Ovary (tissue), 9 donors: ENCODE results near the gene SPAG16. TPM values are rescaled to one million over a fixed set of nuclear protein-coding genes. Genes with fewer than 3 reads are reported as not detected.

Source experiments
- DNase-seq, 5 donors: peaks; one replicate each; pipeline ENCODE4 v3.0.0-alpha.2; 2019 to 2020
- H3K27ac ChIP-seq, 2 donors: fragments of 200-600 bp; one replicate each; pipeline versions ENCODE4 v1.5.1 to v1.8.0; 2019 to 2022
- H3K27me3 ChIP-seq: fragments of 200-600 bp; one replicate; pipeline ENCODE4 v1.8.0; 2022
- H3K36me3 ChIP-seq: fragments of 200-600 bp; sonication (generic); one replicate; pipeline ENCODE4 v1.5.1; 2019
- H3K4me1 ChIP-seq: one replicate; pipeline ENCODE4 v1.8.1; 2013; ENCODE audit warnings: mild to moderate bottlenecking, moderate library complexity; ENCODE audit not compliant: insufficient read depth
- H3K4me3 ChIP-seq: fragments of 200-600 bp; sonication (generic); one replicate; pipeline ENCODE4 v1.5.1; 2017
- H3K9me3 ChIP-seq, 2 donors: fragments of 200-600 bp in 1 of 2; sonication (generic) in 1 of 2; one replicate each; pipeline versions ENCODE4 v1.5.1 to v1.8.1; 2013 to 2019; ENCODE audit warnings: mild to moderate bottlenecking in 1 of 2, moderate library complexity in 1 of 2
- CTCF ChIP-seq, 3 donors: fragments of 450-650 bp in 2 of 3; fragments of 200-600 bp in 1 of 3; IDR thresholded peaks; one replicate each; pipeline versions ENCODE4 v1.5.1 to v1.8.0; 2016 to 2022; ENCODE audit warnings: antibody characterized with exemption in 3 of 3, mild to moderate bottlenecking in 1 of 3
- EP300 ChIP-seq: sonication (generic); formaldehyde crosslinking; IDR thresholded peaks from one replicate; pipeline ENCODE4 v1.6.1; 2017; ENCODE audit warnings: antibody characterized with exemption
- POLR2A ChIP-seq: fragments of 450-650 bp; IDR thresholded peaks from one replicate; pipeline ENCODE4 v1.6.1; 2017; ENCODE audit warnings: antibody characterized with exemption, mild to moderate bottlenecking, moderate library complexity
- WGBS, 3 donors: extraction: QIAGEN DNeasy Blood & Tissue Kit in 1 of 3; methylation state at CpG; one replicate each; pipeline versions ENCODE4 v1.1.5 to v1.1.7; 2013 to 2017; 5-methylcytosine and 5-hydroxymethylcytosine counted together
- intact Hi-C, 4 donors: fragments of 100-400 bp; cut with DNase I; formaldehyde crosslinking; loops; one replicate each; pipeline versions ENCODE4 v1.11.0 to v1.15.1; 2022 to 2023
- polyA plus RNA-seq, 2 donors: library from polyadenylated mRNA; stranded (reverse); fragments of 200-250 nt in 1 of 2; fragments of 350-450 nt in 1 of 2; fragmentation: Illumina TruSeq in 1 of 2; extraction: RNeasy Lipid Tissue Mini Kit (QIAGEN cat#74804) in 1 of 2; gene quantifications; one replicate each; pipeline ENCODE4 v1.2.3, GENCODE V29; 2013 to 2014
- total RNA-seq, 7 donors: library from RNA; depleted of rRNA in 2 of 7; stranded (reverse); fragments of >200 nt in 2 of 7; fragmentation: NEBNext Ultra II Directional in 3 of 7; extraction: Animal tissue kit (Norgen Biotek cat#: 25700) in 3 of 7; gene quantifications; one replicate each; pipeline versions ENCODE4 v1.1.0 to v1.2.4, GENCODE V29; 2016 to 2023
- donor health status: DM: no; HTN: no; CAD: no; lungs with moderate emphysema.
- donor health status: DM: no; HTN: no; CAD: no.
- donor health status: Bipolar disorder and iron deficiency.
- donor health status: DM: yes; HTN: yes; CAD: no.
- donor health status: DM: no; HTN: no; CAD: no.
- donor health status: DM: yes; HTN: yes; CAD: no.

The SPAG16 gene
- total and polyA plus RNA-seq, 9 donors, result 25.2 to 58.7 (median 28.9) TPM

GRCh38 chr2:213766465-213766901 lies 482.2 kb downstream of the SPAG16 start:
- intact Hi-C loops, result no loop called here
- Histone ChIP-seq H3K4me3 (no peak overlapping the region), H3K27me3 (no peaks in the 10 kb centered on the region), H3K4me1 (no peaks in the 10 kb centered on the region), H3K9me3 (no peaks in the 10 kb centered on the region), H3K27ac (no peak overlapping the region), H3K36me3 (no peaks in the 10 kb centered on the region)
- no peak for TF ChIP-seq EP300
- TF ChIP-seq CTCF (IDR thresholded peaks at IDR 0.05), result no peak
- no peak for TF ChIP-seq POLR2A
- 37 to 51% (median 41%) methylated on average over 3 of the region's 3 CpGs for WGBS, 3 donors
- no peak for DNase-seq

GRCh38 chr2:213787869-213788268 lies 503.6 kb downstream of the SPAG16 start:
- no peaks in the 10 kb centered on the region for H3K9me3 ChIP-seq
- TF ChIP-seq EP300, result no peak
- no peak for TF ChIP-seq CTCF (IDR thresholded peaks at IDR 0.05)
- no peak for TF ChIP-seq POLR2A
- no peaks in the 10 kb centered on the region for H3K4me1 ChIP-seq
- no peaks in the 10 kb centered on the region for H3K27me3 ChIP-seq
- intact Hi-C loops, result no loop called here
- no peak overlapping the region for H3K27ac ChIP-seq
- 90 to 96% (median 95%) methylated on average over 2 of the region's 2 CpGs for WGBS, 3 donors
- no peak for DNase-seq
- no peaks in the 10 kb centered on the region for H3K36me3 ChIP-seq
- H3K4me3 ChIP-seq, result no peak overlapping the region

DNA sequence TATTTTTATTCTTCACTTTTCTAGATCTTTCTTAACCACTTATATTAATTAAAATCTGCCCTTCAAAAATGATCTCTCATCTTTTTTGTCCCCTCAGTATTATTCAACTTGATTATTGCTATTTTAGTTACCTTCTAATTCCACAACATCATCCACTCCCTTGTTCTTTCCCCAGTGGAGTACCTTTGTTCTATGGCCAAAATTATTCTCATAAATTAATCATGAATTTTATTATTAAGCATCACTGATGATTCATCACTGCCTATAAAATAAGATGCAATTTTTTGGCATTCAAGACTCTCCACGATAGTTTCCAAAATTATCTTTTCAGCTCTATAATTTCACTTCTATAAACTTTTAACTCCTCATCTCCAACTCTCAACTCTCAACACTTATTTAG lies 505.7 kb downstream of the SPAG16 start:
- no peaks in the 10 kb centered on the region for H3K36me3 ChIP-seq
- H3K27me3 ChIP-seq, result no peaks in the 10 kb centered on the region
- H3K4me1 ChIP-seq, result no peaks in the 10 kb centered on the region
- no peak overlapping the region for H3K27ac ChIP-seq
- no peaks in the 10 kb centered on the region for H3K9me3 ChIP-seq
- WGBS, 3 donors, result 39 to 59% (median 52%) methylated on average over 1 of the region's 1 CpG
- intact Hi-C loops, result no loop called here
- TF ChIP-seq CTCF (IDR thresholded peaks at IDR 0.05) (no peak), EP300 (no peak), POLR2A (no peak)
- DNase-seq, result no peak
- H3K4me3 ChIP-seq, result no peak overlapping the region

DNA sequence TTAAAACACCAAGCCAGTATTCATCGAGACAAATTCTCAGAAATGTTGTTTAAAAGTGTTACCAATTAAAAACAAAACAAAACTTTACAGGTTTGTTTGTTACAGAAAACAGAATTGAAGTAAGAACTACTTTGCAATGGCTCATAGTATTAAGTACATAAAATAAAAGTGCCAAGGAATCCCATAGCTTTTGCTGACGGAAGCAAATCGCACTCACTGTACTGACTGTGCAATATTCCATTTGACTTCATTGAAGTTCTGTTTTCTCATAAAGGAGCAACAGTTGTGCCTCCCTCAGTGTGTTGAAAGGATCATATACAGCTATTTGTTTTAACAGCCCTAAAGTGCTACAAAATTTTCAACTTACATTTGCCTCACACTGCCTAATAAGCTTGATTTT lies 507.8 kb downstream of the SPAG16 start:
- Histone ChIP-seq H3K4me1 (no peaks in the 10 kb centered on the region), H3K4me3 (no peak overlapping the region), H3K27ac (no peak overlapping the region), H3K27me3 (no peaks in the 10 kb centered on the region), H3K9me3 (no peaks in the 10 kb centered on the region), H3K36me3 (no peaks in the 10 kb centered on the region)
- intact Hi-C loops, result no loop called here
- 83 to 92% (median 91%) methylated on average over 3 of the region's 3 CpGs for WGBS, 3 donors
- no peak for TF ChIP-seq POLR2A
- TF ChIP-seq CTCF (IDR thresholded peaks at IDR 0.05), result no peak
- TF ChIP-seq EP300, result no peak
- DNase-seq, result no peak
